ACC112 (cell line): ENCODE results near the gene NCAPH2.

ENCODE experiments used
- H2AFZ ChIP-seq: fragments of 200-600 bp; sonication (generic); one replicate; pipeline ENCODE4 v1.6.0; 2017; ENCODE audit warnings: antibody characterized with exemption, low read length; ENCODE audit not compliant: unreplicated experiment
- H3K27ac ChIP-seq: fragments of 200-600 bp; sonication (generic); 2 replicates; pipeline ENCODE4 v1.5.1; 2014; ENCODE audit warnings: low read depth, mild to moderate bottlenecking, antibody characterized with exemption, low read length, moderate library complexity
- H3K27me3 ChIP-seq: fragments of 200-600 bp; sonication (generic); 2 replicates; pipeline ENCODE4 v1.6.1; 2014; ENCODE audit warnings: mild to moderate bottlenecking, antibody characterized with exemption, low read length, moderate library complexity, mixed read lengths; ENCODE audit not compliant: insufficient read depth
- H3K36me3 ChIP-seq: fragments of 200-600 bp; sonication (generic); 2 replicates; pipeline ENCODE4 v1.6.1; 2016; ENCODE audit warnings: mild to moderate bottlenecking, antibody characterized with exemption, low read length, moderate library complexity, mixed read lengths; ENCODE audit not compliant: insufficient read depth
- H3K4me1 ChIP-seq: fragments of 200-600 bp; sonication (generic); one replicate; pipeline ENCODE4 v1.6.1; 2016; ENCODE audit warnings: low read length, mixed read lengths; ENCODE audit not compliant: insufficient read depth, unreplicated experiment, control insufficient read depth
- H3K4me3 ChIP-seq: fragments of 200-600 bp; sonication (generic); 2 replicates; pipeline ENCODE4 v1.5.1; 2014; ENCODE audit warnings: mild to moderate bottlenecking, low read depth, low read length
- H3K79me2 ChIP-seq: fragments of 200-600 bp; sonication (generic); one replicate; pipeline ENCODE4 v1.6.0; 2016; ENCODE audit warnings: low read length; ENCODE audit not compliant: control insufficient read depth, unreplicated experiment, insufficient read depth

NCAPH2 gene

GRCh38 chr22:50485221-50486131 is 22.5 kb upstream of the NCAPH2 start:
- H3K4me3 ChIP-seq, result no peak overlapping the region
- no peaks in the 10 kb centered on the region for H3K4me1 ChIP-seq
- peaks cover 7% of the 10 kb centered on the region for H3K27me3 ChIP-seq
- H3K27ac ChIP-seq, result no peak overlapping the region
- H3K36me3 ChIP-seq, result no peaks in the 10 kb centered on the region
- H2AFZ ChIP-seq, result no peak overlapping the region
- H3K79me2 ChIP-seq, result no peaks in the 10 kb centered on the region

- Histone ChIP-seq H3K36me3 (no peaks in the 10 kb centered on the region), H2AFZ (no peak within 1 kb of the TSS), H3K27me3 (peaks cover 5% of the 10 kb centered on the region), H3K79me2 (no peaks in the 10 kb centered on the region), H3K4me3 (no peak within 1 kb of the TSS), H3K4me1 (no peaks in the 10 kb centered on the region), H3K27ac (no peak within 1 kb of the TSS)
Measured at GRCh38 chr22:50486561-50487289, 21.3 kb upstream of the NCAPH2 start, which contains the start of gene MIOX. MIOX (plus strand) TSS chr22:50486859; CDS start chr22:50486898, 39 bp downstream.

- no peak overlapping the region for H3K27ac ChIP-seq
- no peaks in the 10 kb centered on the region for H3K36me3 ChIP-seq
- no peaks in the 10 kb centered on the region for H3K79me2 ChIP-seq
- no peaks in the 10 kb centered on the region; the same call in 1 of the 2 replicates for H3K27me3 ChIP-seq
- no peak overlapping the region for H2AFZ ChIP-seq
- no peaks in the 10 kb centered on the region for H3K4me1 ChIP-seq
- H3K4me3 ChIP-seq, result no peak overlapping the region
Measured at GRCh38 chr22:50487290-50488005, 20.6 kb upstream of the NCAPH2 start.

GRCh38 chr22:50488006-50488677 is 19.9 kb upstream of the NCAPH2 start:
- H3K27me3 ChIP-seq, result no peaks in the 10 kb centered on the region
- no peaks in the 10 kb centered on the region for H3K4me1 ChIP-seq
- H3K79me2 ChIP-seq, result no peaks in the 10 kb centered on the region
- H3K4me3 ChIP-seq, result no peak overlapping the region
- no peak overlapping the region for H3K27ac ChIP-seq
- no peak overlapping the region for H2AFZ ChIP-seq
- no peaks in the 10 kb centered on the region for H3K36me3 ChIP-seq

GRCh38 chr22:50488886-50489285 is 19.1 kb upstream of the NCAPH2 start:
- Histone ChIP-seq H2AFZ (no peak overlapping the region), H3K4me1 (no peaks in the 10 kb centered on the region)

GRCh38 chr22:50489363-50490243 is 18.4 kb upstream of the NCAPH2 start:
- Histone ChIP-seq H3K27ac (no peak overlapping the region), H3K79me2 (no peaks in the 10 kb centered on the region), H3K4me1 (no peaks in the 10 kb centered on the region), H3K27me3 (no peaks in the 10 kb centered on the region), H3K36me3 (no peaks in the 10 kb centered on the region), H3K4me3 (no peak overlapping the region), H2AFZ (no peak overlapping the region)

More at GRCh38 chr22:50488886-50489285, 19.1 kb upstream of the NCAPH2 start:
- Histone ChIP-seq H3K79me2 (no peaks in the 10 kb centered on the region), H3K27ac (no peak overlapping the region), H3K27me3 (no peaks in the 10 kb centered on the region), H3K4me3 (no peak overlapping the region), H3K36me3 (no peaks in the 10 kb centered on the region)

- no peaks in the 10 kb centered on the region for H3K4me1 ChIP-seq
- no peaks in the 10 kb centered on the region for H3K27me3 ChIP-seq
- H3K36me3 ChIP-seq, result no peaks in the 10 kb centered on the region
- no peaks in the 10 kb centered on the region for H3K79me2 ChIP-seq
- no peak overlapping the region for H3K27ac ChIP-seq
- H3K4me3 ChIP-seq, result no peak overlapping the region
- H2AFZ ChIP-seq, result no peak overlapping the region
Measured at GRCh38 chr22:50490531-50491308, 17.3 kb upstream of the NCAPH2 start.

- Histone ChIP-seq H3K4me3 (no peak overlapping the region), H2AFZ (no peak overlapping the region), H3K27ac (no peak overlapping the region), H3K27me3 (no peaks in the 10 kb centered on the region), H3K4me1 (no peaks in the 10 kb centered on the region), H3K79me2 (no peaks in the 10 kb centered on the region), H3K36me3 (no peaks in the 10 kb centered on the region)
Measured at GRCh38 chr22:50497093-50497492, 10.9 kb upstream of the NCAPH2 start.

GRCh38 chr22:50498322-50498890 is 9.6 kb upstream of the NCAPH2 start:
- Histone ChIP-seq H3K79me2 (no peaks in the 10 kb centered on the region), H3K27ac (no peak overlapping the region), H2AFZ (no peak overlapping the region), H3K4me1 (no peaks in the 10 kb centered on the region), H3K36me3 (no peaks in the 10 kb centered on the region), H3K27me3 (no peaks in the 10 kb centered on the region), H3K4me3 (no peak overlapping the region)
